ELF-1 (cell line): ENCODE results near the gene SLC35E3.
"Not testable (repeated sequence)": the region's sequence is repeated elsewhere in the genome, so short reads cannot be mapped to it uniquely, and the experiment has no call there.

ENCODE experiments used
- DNase-seq: peaks from one replicate; pipeline ENCODE4 v3.0.0-alpha.2; 2016; ENCODE audit warnings: low read depth, low spot score

The SLC35E3 gene

GRCh38 chr12:68813242-68813593 lies 67.2 kb downstream of the SLC35E3 start:
- DNase-seq, result no peak

- no peak for DNase-seq
These were observed 68.7 kb downstream of the SLC35E3 start for GRCh38 chr12:68814490-68815231.

GRCh38 chr12:68815232-68815927 lies 69.4 kb downstream of the SLC35E3 start:
- no peak for DNase-seq

- DNase-seq, result no peak
These were observed 70.2 kb downstream of the SLC35E3 start for GRCh38 chr12:68815928-68816800.

GRCh38 chr12:68819481-68819880 lies 73.5 kb downstream of the SLC35E3 start:
- not testable (repeated sequence) for DNase-seq

- no peak for DNase-seq
These were observed 75.6 kb downstream of the SLC35E3 start for GRCh38 chr12:68821357-68822188.

GRCh38 chr12:68823696-68824095 lies 77.7 kb downstream of the SLC35E3 start:
- no peak for DNase-seq

- no peak for DNase-seq
These were observed 78.2 kb downstream of the SLC35E3 start for GRCh38 chr12:68824131-68824530.

- DNase-seq, result no peak
These were observed 78.7 kb downstream of the SLC35E3 start for GRCh38 chr12:68824597-68825250.

GRCh38 chr12:68825569-68826217 lies 79.7 kb downstream of the SLC35E3 start:
- DNase-seq, result no peak

- DNase-seq, result no peak
These were observed 82.1 kb downstream of the SLC35E3 start for GRCh38 chr12:68827895-68828671.

GRCh38 chr12:68828672-68829068 lies 82.7 kb downstream of the SLC35E3 start:
- DNase-seq, result no peak
